ENCODE measurements around the gene CNTNAP5.

Gene CNTNAP5

GRCh38 chr2:124959581-124959980 is 934.5 kb downstream of the CNTNAP5 start:
- DNase-seq: peak; percentile 2

- no peak for DNase-seq
Observed at GRCh38 chr2:124961132-124961531, 936.0 kb downstream of the CNTNAP5 start.

Measured in NCI-H2029 (cell line).